KBM-7 (cell line): ENCODE measurements around the gene CDH4.

Experiments used
- DNase-seq: peaks from one replicate; pipeline ENCODE4 v3.0.0-alpha.2; 2015
- in situ Hi-C: fragments of 300-500 bp; cut with MboI; formaldehyde crosslinking; loops from 2 replicates; pipeline ENCODE4 v1.14.3; 2020; ENCODE audit warnings: low sequenced_read_pairs, low pct_unique_long_range_greater_than_20kb, mixed read lengths

CDH4 gene

GRCh38 chr20:61924211-61924857 lies 672.3 kb downstream of the CDH4 start:
- no peak for DNase-seq
- in situ Hi-C loops: no loop called here

- DNase-seq: no peak
- in situ Hi-C loops: no loop called here
These were observed 672.9 kb downstream of the CDH4 start for GRCh38 chr20:61924858-61925554.

GRCh38 chr20:61925555-61926252 lies 673.6 kb downstream of the CDH4 start:
- no peak for DNase-seq

GRCh38 chr20:61926253-61926613 lies 674.2 kb downstream of the CDH4 start:
- no peak for DNase-seq
- in situ Hi-C loops: no loop called here

More at GRCh38 chr20:61925555-61926252, 673.6 kb downstream of the CDH4 start:
- in situ Hi-C loops: no loop called here

GRCh38 chr20:61926796-61927192 lies 674.7 kb downstream of the CDH4 start:
- no peak for DNase-seq
- in situ Hi-C loops: no loop called here

DNA sequence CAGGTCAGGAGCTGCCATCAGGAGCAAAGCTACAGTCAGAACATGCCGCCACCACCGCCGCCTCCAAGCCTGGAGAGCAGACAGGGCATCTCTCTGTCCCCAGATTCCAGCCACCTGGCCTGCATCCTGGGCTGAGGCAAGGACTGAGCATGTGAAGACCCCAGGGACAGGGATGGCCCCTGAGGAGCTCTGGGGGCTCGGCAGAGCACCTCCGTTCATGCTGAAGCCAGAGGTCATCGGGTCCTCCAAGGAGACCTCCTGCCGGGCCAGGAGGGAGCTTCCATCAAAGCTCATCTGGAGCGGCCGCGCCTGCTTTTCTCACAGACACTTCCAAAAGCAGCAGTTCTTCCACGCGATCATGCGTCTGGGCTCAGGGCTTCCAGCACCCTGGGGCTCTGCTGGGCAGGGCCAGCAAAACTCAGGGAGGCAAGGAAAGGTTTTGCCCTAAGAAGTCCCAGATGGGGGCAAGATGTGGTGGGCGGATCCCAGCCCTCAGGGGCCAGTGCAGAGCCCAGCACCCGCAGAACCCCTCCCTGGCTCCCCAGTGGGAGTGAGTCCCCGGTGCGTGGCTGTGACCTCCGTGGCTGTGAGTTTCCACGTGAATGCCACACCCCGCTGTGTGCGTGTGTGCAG lies 675.2 kb downstream of the CDH4 start:
- in situ Hi-C loops: no loop called here
- no peak for DNase-seq

DNA sequence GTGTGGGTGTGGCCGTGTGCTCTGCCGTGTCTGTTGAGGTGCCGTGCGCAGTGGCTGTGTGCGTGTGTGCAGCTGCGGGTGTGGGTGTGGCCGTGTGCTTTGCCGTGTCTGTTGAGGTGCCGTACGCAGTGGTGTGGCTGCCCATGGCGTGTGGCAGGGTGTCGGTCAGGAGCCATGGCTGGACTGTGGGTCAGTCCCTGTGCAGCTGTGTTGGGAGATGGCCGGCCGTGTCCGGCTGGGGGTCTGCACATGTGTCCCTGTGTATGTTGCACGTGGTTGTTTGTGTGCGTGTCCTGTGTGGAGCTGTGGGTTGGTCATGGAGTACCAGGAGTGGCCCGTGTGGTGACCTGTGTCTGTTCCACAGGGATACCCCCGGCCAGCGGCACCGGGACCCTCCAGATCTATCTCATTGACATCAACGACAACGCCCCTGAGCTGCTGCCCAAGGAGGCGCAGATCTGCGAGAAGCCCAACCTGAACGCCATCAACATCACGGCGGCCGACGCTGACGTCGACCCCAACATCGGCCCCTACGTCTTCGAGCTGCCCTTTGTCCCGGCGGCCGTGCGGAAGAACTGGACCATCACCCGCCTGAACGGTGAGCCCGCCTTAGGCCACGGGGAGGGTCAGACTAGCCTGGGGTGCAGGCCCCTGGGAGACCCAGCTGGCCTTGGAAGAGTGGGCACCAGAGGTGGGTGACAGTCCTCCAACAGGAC lies 675.9 kb downstream of the CDH4 start:
- in situ Hi-C loops: no loop called here

GRCh38 chr20:61929561-61929960 lies 677.5 kb downstream of the CDH4 start:
- in situ Hi-C loops: no loop called here
- no peak for DNase-seq

More for the DNA sequence above, 675.9 kb downstream of the CDH4 start:
- DNase-seq: no peak

- in situ Hi-C loops: no loop called here
- DNase-seq: no peak
These were observed 678.1 kb downstream of the CDH4 start for GRCh38 chr20:61929971-61930666.

DNA sequence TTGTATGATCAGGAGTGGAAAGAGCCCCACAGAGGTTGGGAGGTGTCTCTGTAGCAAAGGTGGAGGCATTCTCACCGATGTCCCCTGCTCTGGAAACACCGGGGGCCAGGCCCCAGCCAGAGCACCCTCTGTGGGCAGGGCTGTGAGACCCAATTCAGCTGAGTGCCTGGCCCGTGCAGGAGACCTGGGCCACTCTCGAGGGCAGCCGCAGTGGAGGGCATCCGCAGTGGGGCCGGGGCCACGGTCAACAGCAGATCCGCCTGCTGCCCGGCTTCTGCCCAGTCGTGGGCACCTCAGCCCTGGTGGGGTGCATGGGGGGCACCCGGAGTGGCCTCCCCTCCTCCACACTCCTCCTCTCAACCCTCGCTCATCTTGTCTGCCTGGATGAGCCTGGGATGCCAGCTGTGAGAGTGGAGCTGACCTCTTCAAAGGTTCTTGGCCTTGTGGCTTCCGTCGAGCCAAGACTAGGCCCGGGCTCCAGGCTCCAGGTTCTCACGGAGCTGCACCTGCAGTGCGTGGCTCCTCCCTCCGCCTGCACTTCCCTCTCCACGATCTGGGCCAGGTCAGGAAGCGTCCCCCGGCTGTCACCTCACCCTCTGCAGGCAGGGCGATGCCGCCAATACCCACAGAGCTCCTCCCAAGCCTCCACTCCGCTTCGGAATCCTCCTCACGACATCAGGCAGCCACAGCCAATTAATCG lies 678.9 kb downstream of the CDH4 start:
- DNase-seq: no peak
- in situ Hi-C loops: no loop called here

DNA sequence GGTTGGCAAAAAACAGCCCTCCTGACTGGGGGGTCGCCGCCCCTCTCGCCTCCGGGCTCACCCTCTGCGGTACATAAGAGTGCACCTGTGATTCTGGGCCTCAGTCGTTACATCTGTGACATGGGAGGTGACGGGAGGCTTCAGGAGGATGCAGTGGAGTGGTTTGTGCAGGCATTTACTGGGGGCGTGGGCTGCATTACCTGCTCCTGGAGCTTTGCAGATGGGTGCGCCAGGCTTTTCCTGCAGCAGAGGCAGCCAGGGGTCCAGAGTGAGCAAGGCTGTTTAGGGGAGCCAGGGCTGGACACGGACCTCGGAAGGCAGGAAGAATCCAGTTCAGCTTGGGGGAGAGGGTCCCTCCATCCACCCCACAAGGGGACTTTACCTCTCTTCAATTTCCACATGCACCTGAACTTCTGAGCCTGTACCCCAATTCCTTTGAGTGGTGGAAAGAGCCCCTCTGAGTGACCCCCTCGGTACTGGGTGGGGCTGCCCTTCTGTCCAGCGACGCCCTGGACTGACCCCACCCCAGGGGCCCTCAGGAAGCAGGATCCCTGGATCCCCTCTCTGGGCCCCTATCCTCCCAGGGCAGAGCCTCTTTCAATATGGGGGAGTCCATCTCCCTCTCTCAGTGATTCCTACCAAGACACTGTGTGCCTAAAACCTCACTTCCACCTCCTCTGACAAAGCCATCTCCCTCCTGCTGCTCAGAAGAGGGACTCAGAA lies 679.6 kb downstream of the CDH4 start:
- DNase-seq: no peak
- in situ Hi-C loops: no loop called here

DNA sequence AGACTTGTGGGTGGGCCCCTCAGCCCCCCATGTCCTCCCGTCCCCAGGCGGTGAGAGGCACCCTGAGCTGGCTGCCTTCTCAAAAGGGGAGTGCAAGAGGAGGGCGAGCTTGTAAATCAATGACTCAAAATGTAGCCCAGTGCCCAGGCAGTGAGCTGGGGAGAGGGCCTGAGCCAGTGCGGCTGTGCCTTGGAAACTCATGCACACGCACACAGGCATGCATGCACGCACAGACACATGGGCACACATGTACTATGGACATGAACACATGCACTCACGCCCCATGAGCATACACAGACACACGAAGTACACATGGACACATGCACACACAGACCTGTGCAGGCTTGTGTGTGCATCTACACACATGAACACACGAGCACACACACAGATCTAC lies 680.1 kb downstream of the CDH4 start:
- in situ Hi-C loops: no loop called here
- no peak for DNase-seq

GRCh38 chr20:61932711-61933480 lies 680.8 kb downstream of the CDH4 start:
- DNase-seq: no peak
- in situ Hi-C loops: no loop called here

DNA sequence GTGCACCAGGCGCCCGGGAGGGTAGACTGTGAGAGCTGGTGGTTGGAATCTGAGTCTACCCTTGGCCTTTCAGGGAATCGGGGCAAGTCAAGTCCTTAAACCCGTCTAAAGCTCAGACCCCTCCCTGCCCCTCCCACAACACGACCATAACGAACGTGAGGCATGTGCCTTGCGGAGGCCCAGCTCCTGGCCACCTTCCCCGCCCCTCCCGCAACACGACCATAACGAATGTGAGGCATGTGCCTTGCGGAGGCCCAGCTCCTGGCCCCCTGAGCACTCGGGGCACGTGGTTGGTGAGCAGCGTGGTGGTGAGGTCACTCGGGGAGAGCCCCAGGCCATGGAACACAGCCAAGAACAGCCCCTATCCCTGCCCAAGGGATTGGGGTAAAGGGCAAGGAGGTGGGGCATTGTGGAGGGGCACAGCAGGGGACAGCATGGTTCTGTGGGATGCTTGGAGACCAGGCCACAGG lies 681.5 kb downstream of the CDH4 start:
- in situ Hi-C loops: no loop called here
- no peak for DNase-seq

GRCh38 chr20:61933951-61934715 lies 682.1 kb downstream of the CDH4 start:
- in situ Hi-C loops: no loop called here
- DNase-seq: no peak
